ENCODE measurements around the gene ANKRD11.

DNA sequence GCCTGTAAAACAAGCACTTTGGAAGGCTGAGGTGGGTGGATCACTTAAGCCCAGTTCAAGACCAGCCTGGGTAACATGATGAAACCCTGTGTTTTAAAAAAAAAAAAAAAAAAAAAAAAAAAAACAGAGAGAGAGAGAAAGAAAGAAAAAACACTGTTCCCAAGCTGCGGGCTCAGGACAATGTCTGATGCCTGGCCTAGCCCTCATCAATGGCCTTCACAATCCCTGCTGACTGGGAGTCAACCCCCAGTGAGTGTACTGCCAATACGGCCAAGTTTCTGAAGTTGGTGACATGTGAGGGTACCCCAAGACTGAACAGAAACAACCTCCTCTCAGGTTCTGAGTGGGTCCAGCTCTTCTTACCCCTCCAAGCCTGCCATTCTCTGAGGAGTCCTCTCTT lies 156.3 kb downstream of the ANKRD11 start:
- TF ChIP-seq, protein P1, sequence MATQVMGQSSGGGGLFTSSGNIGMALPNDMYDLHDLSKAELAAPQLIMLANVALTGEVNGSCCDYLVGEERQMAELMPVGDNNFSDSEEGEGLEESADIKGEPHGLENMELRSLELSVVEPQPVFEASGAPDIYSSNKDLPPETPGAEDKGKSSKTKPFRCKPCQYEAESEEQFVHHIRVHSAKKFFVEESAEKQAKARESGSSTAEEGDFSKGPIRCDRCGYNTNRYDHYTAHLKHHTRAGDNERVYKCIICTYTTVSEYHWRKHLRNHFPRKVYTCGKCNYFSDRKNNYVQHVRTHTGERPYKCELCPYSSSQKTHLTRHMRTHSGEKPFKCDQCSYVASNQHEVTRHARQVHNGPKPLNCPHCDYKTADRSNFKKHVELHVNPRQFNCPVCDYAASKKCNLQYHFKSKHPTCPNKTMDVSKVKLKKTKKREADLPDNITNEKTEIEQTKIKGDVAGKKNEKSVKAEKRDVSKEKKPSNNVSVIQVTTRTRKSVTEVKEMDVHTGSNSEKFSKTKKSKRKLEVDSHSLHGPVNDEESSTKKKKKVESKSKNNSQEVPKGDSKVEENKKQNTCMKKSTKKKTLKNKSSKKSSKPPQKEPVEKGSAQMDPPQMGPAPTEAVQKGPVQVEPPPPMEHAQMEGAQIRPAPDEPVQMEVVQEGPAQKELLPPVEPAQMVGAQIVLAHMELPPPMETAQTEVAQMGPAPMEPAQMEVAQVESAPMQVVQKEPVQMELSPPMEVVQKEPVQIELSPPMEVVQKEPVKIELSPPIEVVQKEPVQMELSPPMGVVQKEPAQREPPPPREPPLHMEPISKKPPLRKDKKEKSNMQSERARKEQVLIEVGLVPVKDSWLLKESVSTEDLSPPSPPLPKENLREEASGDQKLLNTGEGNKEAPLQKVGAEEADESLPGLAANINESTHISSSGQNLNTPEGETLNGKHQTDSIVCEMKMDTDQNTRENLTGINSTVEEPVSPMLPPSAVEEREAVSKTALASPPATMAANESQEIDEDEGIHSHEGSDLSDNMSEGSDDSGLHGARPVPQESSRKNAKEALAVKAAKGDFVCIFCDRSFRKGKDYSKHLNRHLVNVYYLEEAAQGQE (IDR thresholded peaks at IDR 0.05; ENCODE audit: insufficient read depth in 1 of 2, low read depth in 2 of 2, low read length in 1 of 2) = no peak
- TF ChIP-seq TCF7L2 (IDR thresholded peaks at IDR 0.05; ENCODE audit: low read depth, low read length) (no peak), POLR2AphosphoS5 (IDR thresholded peaks at IDR 0.05; ENCODE audit: low read depth, low read length) (no peak)

All from Panc1 (cell line).